GM18873 (cell line): ENCODE data around the gene ZMYND8.
"Not testable (repeated sequence)": the region's sequence is repeated elsewhere in the genome, so short reads cannot be mapped to it uniquely, and the experiment has no call there.

Experiments
- ATAC-seq: cut with Tn5 transposase; IDR thresholded peaks from one replicate; pipeline ENCODE4 v1.9.1; 2021; ENCODE audit warnings: mild to moderate bottlenecking, moderate library complexity, moderate number of reproducible peaks; ENCODE audit not compliant: unreplicated experiment, low FRiP score

The ZMYND8 gene

GRCh38 chr20:47314647-47315338 is 41.7 kb downstream of the ZMYND8 start:
- ATAC-seq: no peak

GRCh38 chr20:47311967-47312681 is 44.4 kb downstream of the ZMYND8 start:
- ATAC-seq: no peak

GRCh38 chr20:47311211-47311610 is 45.3 kb downstream of the ZMYND8 start:
- no peak for ATAC-seq

GRCh38 chr20:47310729-47311128 is 45.8 kb downstream of the ZMYND8 start:
- no peak for ATAC-seq

GRCh38 chr20:47309806-47310426 is 46.6 kb downstream of the ZMYND8 start:
- ATAC-seq: no peak

- ATAC-seq: no peak
These were observed 47.1 kb downstream of the ZMYND8 start for GRCh38 chr20:47309394-47309793.

GRCh38 chr20:47307569-47307968 is 48.9 kb downstream of the ZMYND8 start:
- not testable (repeated sequence) for ATAC-seq

- ATAC-seq: no peak
These were observed 49.6 kb downstream of the ZMYND8 start for GRCh38 chr20:47306755-47307370.

- ATAC-seq: no peak
These were observed 50.4 kb downstream of the ZMYND8 start for GRCh38 chr20:47306095-47306494.

- no peak for ATAC-seq
These were observed 50.8 kb downstream of the ZMYND8 start for GRCh38 chr20:47305667-47306066.

GRCh38 chr20:47304287-47304686 is 52.2 kb downstream of the ZMYND8 start:
- ATAC-seq: no peak

- no peak for ATAC-seq
These were observed 52.8 kb downstream of the ZMYND8 start for GRCh38 chr20:47303736-47304135.

GRCh38 chr20:47300071-47300470 is 56.4 kb downstream of the ZMYND8 start:
- no peak for ATAC-seq

- ATAC-seq: no peak
These were observed 57.9 kb downstream of the ZMYND8 start for GRCh38 chr20:47298624-47299023.

GRCh38 chr20:47297746-47298145 is 58.8 kb downstream of the ZMYND8 start:
- no peak for ATAC-seq

- no peak for ATAC-seq
These were observed 59.5 kb downstream of the ZMYND8 start for GRCh38 chr20:47296950-47297349.

- no peak for ATAC-seq
These were observed 60.5 kb downstream of the ZMYND8 start for GRCh38 chr20:47295921-47296426.

- ATAC-seq: no peak
These were observed 61.2 kb downstream of the ZMYND8 start for GRCh38 chr20:47295129-47295813.

GRCh38 chr20:47293631-47294030 is 62.9 kb downstream of the ZMYND8 start:
- ATAC-seq: no peak

- ATAC-seq: no peak
These were observed 63.9 kb downstream of the ZMYND8 start for GRCh38 chr20:47292581-47292980.
